Loucy (cell line): ENCODE data around the gene MTHFS.

ENCODE experiments used
- EZH2phosphoT487 ChIP-seq: fragments of 200-600 bp; IDR thresholded peaks from 2 replicates; pipeline ENCODE4 v1.6.1; 2018; ENCODE audit warnings: antibody characterized with exemption, mild to moderate bottlenecking, moderate library complexity, borderline replicate concordance
- TF ChIP-seq, protein P1 (sequence below): fragments of 200-600 bp; sonication (generic); conservative IDR thresholded peaks from 2 replicates; pipeline ENCODE4 v1.5.1; 2014; ENCODE audit warnings: mild to moderate bottlenecking, antibody characterized with exemption, low read length

DNA sequence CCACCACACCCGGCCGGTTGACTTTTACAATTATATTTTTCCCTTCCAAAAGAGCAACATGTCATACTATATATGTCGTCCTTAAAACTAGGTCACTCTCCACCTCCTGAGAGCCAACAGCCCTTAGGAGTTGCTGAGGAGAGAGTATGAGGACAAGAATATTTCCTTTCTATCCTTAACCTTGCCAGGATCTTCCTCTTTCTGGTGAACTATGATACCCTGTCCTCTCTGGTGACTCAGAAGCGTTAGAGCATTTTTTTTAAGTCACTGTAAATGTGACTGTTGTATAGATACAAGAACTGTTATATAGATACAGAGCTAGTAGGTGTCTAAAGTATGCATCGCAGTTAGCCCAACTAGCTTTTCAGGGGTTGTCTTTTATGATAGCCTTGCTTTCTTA lies 33.7 kb upstream of the MTHFS start:
- TF ChIP-seq, protein P1, sequence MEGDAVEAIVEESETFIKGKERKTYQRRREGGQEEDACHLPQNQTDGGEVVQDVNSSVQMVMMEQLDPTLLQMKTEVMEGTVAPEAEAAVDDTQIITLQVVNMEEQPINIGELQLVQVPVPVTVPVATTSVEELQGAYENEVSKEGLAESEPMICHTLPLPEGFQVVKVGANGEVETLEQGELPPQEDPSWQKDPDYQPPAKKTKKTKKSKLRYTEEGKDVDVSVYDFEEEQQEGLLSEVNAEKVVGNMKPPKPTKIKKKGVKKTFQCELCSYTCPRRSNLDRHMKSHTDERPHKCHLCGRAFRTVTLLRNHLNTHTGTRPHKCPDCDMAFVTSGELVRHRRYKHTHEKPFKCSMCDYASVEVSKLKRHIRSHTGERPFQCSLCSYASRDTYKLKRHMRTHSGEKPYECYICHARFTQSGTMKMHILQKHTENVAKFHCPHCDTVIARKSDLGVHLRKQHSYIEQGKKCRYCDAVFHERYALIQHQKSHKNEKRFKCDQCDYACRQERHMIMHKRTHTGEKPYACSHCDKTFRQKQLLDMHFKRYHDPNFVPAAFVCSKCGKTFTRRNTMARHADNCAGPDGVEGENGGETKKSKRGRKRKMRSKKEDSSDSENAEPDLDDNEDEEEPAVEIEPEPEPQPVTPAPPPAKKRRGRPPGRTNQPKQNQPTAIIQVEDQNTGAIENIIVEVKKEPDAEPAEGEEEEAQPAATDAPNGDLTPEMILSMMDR, result no peak
- no peak for TF ChIP-seq EZH2phosphoT487
